Activated CD4-positive, CD25-positive, alpha-beta regulatory T cell treated with anti-CD3 and anti-CD28 coated beads, Interleukin-2, amount 50 U/mL, for 24 hours (primary cell): ENCODE measurements around the gene TP53AIP1.

ENCODE experiments used
- ATAC-seq, 2 donors: fragments of 150-1000 bp; cut with Tn5 transposase; one replicate each; pipeline ENCODE4 v1.10.0; 2021; ENCODE audit warnings: mild to moderate bottlenecking in 1 of 2, moderate library complexity in 1 of 2

Gene TP53AIP1

GRCh38 chr11:128942272-128942612, 429 bp downstream of the TP53AIP1 start:
- no peak for ATAC-seq

GRCh38 chr11:128941573-128942271, 949 bp downstream of the TP53AIP1 start:
- ATAC-seq, result no peak

DNA sequence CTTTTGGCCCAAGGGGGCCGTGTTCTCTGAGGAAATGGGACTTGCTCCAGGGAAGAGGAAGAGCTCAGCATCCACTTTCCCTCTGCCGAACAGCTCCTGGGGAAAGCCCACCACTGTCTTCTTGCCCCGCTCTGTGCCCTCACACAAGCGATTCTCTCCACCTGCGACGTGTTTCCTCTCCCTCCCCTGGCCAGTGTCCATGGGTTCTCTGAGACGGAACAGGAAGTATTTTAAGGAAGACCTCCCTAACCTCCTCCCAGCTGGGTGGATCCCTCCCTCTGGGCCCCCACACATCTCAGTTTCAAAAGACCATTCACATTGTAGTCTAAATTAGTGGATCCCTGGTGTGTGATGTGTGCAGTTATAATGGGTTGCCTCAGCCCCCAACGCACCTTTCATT, 1.6 kb downstream of the TP53AIP1 start:
- ATAC-seq, result no peak

DNA sequence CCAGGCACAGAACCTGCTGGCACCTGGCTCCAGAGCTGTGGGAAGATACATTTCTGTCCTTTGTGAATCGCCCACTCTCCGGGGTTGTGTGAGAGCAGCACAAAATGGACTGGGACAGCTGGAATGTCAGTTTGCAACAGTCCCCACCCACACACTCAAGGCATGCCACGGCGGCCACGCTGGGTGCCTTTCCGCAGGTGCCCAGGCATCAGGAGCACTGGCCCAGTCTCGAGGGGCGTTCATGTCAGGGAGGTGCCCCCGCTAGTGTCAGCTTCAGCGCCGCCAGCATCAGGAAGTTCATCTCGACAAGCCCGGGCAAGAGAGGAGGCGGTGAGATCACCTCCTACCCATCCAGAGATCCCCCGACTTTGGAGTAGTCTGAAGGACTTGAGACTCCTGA, 2.1 kb downstream of the TP53AIP1 start:
- ATAC-seq, result no peak

GRCh38 chr11:128940156-128940555, 2.5 kb downstream of the TP53AIP1 start:
- ATAC-seq, result no peak

DNA sequence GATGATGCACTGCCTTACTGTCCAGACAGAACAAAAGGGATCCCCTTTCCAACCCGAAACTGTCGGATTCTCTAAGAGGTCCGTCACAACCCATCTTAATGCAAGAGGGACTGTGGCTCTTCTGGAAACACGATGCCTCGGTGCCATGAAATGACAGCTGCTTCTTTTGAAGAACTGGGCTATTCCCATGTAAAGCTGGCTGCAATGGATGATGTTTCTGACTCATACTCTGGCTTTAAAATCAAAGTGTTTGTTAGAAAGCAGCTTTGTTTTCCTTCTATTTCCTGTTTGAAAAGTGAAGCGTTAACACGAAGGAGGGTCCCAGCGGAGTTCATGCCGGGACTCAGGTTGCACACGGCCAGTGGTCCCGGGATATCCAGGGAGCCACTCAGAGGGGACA, 3.1 kb downstream of the TP53AIP1 start:
- no peak for ATAC-seq

GRCh38 chr11:128938156-128938885, 4.3 kb downstream of the TP53AIP1 start:
- no peak for ATAC-seq

GRCh38 chr11:128937480-128937879, 5.2 kb downstream of the TP53AIP1 start:
- ATAC-seq, result no peak

- no peak for ATAC-seq
Measured at GRCh38 chr11:128936606-128937251, 5.9 kb downstream of the TP53AIP1 start.

DNA sequence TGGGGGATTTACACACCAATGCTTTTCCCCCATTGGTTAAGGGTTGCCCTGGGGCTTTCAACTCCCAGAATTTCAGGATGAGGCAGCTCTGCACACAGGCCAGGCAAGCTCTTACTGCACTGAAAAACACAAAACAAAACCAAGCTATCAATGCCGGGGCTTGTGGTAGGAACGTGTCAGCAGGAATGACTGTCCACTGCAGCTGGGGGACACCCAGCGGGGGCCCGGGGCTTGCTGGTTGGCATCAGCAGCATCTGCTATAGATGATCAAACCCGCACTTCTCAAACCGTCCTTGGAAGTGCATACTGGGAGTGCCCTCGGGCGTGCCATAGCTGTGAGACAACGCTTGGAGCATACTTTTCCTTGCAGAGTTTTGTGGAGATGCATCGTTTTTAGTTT, 7.7 kb downstream of the TP53AIP1 start:
- no peak for ATAC-seq

DNA sequence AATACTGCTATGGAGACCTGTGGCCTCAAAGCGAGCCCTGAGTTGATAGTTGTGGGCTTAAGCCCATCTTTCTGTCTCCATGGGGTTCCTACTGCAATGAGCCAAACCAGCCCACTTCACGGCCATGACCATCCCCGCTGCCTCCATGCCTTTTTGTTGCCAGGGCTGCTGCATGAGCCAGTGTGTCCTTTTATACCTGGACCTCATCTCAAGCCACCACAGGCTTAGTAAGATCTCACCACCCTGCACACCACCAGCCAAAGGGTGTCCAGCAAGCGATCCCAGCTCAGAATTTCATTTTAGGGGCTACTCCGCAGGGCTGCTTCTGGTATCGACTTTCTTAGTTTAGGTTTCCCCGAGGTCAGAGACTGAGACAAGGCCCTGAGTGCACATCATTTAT, 8.3 kb downstream of the TP53AIP1 start:
- ATAC-seq, result no peak

GRCh38 chr11:128933481-128934178, 9.0 kb downstream of the TP53AIP1 start:
- ATAC-seq, result no peak

GRCh38 chr11:128931668-128932067, 11.0 kb downstream of the TP53AIP1 start:
- no peak for ATAC-seq

DNA sequence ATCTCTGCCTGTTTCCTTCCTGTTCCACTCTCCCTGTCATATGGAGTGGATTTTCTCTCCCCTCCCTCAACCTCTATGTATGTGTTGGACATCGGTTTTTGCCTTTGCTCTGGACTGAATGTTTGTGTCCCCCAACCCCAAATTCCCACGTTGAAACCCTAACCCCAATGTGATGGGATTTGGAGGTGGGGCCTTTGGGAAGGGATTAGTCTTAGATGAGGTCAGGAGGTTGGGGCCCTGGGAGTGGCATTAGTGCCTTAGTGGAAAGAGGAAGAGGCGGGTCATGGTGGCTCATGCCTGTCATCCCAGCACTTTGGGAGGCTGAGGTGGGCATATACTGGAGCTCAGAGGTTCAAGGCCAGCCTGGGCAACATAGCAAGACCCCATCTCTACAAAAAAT, 11.6 kb downstream of the TP53AIP1 start:
- no peak for ATAC-seq

GRCh38 chr11:128929991-128930390, 12.7 kb downstream of the TP53AIP1 start:
- ATAC-seq, result no peak

- peak in 1 of 2 donors; percentile 5 for ATAC-seq
Measured at GRCh38 chr11:128929468-128929867, 13.2 kb downstream of the TP53AIP1 start.

DNA sequence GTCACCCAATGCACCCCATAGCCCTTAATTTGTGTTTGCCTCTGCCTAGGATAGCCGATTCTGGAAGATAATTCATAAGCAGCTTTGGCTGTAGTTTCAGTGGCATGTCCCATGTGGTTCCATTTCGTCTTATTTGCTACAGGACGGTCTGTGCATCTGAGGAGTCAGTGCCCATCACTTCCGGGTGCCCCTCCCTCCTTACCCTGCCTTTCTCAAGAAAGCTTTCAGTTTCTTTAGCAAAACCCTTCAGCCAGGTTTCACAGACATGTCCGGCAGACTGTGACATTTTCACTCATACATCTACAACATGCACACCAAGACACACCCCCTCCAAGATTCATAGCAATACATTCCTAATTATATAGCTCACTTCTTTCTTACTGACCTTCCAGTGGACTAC, 14.3 kb downstream of the TP53AIP1 start:
- ATAC-seq, result peak; percentile 37 to 38

DNA sequence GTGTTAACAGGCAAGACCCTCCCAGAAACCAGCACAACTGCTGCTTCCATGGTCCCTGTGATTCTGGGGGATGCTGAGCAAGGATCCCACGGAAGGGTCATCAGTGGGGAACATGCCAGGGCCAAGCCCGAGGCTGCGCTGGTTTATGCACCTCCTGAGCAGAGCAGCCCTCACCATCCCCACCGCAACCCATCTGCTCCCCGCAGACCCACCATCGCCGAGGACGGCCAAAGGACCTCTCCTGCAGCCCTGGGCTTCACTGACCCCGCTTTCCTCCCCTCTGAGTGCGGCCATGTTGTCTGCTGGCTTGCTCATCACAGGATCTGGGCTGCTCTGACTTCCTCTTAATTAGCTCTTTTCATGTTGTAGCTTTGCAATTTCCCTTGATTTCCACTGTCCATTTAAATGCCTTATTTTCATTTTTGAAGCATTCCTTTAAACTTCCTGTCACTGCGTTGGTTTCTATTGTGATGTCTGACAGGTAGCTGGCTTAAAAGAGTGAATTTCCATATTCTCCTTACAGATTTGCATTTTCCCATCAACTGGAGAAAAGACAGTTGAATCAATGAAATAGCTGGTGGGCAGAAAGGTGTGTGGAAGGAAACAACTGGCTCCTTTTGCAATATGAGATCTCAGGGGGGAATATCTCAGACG, 14.9 kb downstream of the TP53AIP1 start:
- no peak for ATAC-seq

- no peak for ATAC-seq
Measured at GRCh38 chr11:128927108-128927461, 15.6 kb downstream of the TP53AIP1 start.

GRCh38 chr11:128926437-128927107, 16.1 kb downstream of the TP53AIP1 start:
- no peak for ATAC-seq

GRCh38 chr11:128926000-128926399, 16.7 kb downstream of the TP53AIP1 start:
- ATAC-seq, result no peak

DNA sequence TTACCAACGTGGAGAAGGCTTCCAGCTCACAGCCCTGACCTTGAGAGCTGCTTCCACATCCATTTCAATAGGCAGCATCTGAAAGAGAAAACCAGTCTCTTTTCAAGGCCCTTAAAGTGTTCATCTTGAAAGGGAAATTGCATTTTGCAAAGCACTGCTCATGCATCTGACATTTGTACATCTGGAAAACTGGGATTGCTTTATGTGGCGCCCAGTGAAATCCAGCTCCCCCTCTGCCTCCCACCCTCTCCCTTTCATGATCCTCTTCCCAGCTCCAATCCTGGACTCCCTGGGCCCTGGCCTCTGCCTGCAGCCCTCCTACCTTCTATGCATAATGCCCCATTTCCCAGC, 17.4 kb downstream of the TP53AIP1 start:
- no peak for ATAC-seq
